GM18867 (cell line): ENCODE data around the gene PAQR8.
"Not testable (repeated sequence)": the region's sequence is repeated elsewhere in the genome, so short reads cannot be mapped to it uniquely, and the experiment has no call there.

ENCODE experiments used
- ATAC-seq: cut with Tn5 transposase; IDR thresholded peaks from one replicate; pipeline ENCODE4 v1.9.1; 2021; ENCODE audit warnings: mild to moderate bottlenecking, moderate library complexity; ENCODE audit not compliant: unreplicated experiment

PAQR8 gene

GRCh38 chr6:52375780-52376556, 14.0 kb downstream of the PAQR8 start:
- no peak for ATAC-seq

- no peak for ATAC-seq
Observed at GRCh38 chr6:52376763-52377162, 14.8 kb downstream of the PAQR8 start.

- ATAC-seq = no peak
Observed at GRCh38 chr6:52377538-52378221, 15.7 kb downstream of the PAQR8 start.

- no peak for ATAC-seq
Observed at GRCh38 chr6:52381249-52381648, 19.3 kb downstream of the PAQR8 start.

- ATAC-seq = no peak
Observed at GRCh38 chr6:52384145-52384766, 22.3 kb downstream of the PAQR8 start.

- ATAC-seq = no peak
Observed at GRCh38 chr6:52385074-52385473, 23.1 kb downstream of the PAQR8 start.

GRCh38 chr6:52388119-52388518, 26.2 kb downstream of the PAQR8 start:
- ATAC-seq = not testable (repeated sequence)

- ATAC-seq = no peak
Observed at GRCh38 chr6:52388790-52389189, 26.8 kb downstream of the PAQR8 start.

- no peak for ATAC-seq
Observed at GRCh38 chr6:52389264-52389625, 27.3 kb downstream of the PAQR8 start.

- peak; percentile 61 for ATAC-seq
Observed at GRCh38 chr6:52389626-52390360, 27.8 kb downstream of the PAQR8 start.

- ATAC-seq = peak; percentile 40
Observed at GRCh38 chr6:52390361-52390727, 28.4 kb downstream of the PAQR8 start.

GRCh38 chr6:52391599-52391998, 29.6 kb downstream of the PAQR8 start:
- ATAC-seq = no peak

GRCh38 chr6:52392944-52393343, 31.0 kb downstream of the PAQR8 start:
- no peak for ATAC-seq

GRCh38 chr6:52393780-52394179, 31.8 kb downstream of the PAQR8 start:
- ATAC-seq = no peak

- ATAC-seq = peak; percentile 60
Observed at GRCh38 chr6:52394251-52394666, 32.3 kb downstream of the PAQR8 start.

- no peak for ATAC-seq
Observed at GRCh38 chr6:52395969-52396368, 34.0 kb downstream of the PAQR8 start.

- peak; percentile 45 for ATAC-seq
Observed at GRCh38 chr6:52399511-52400312, 37.8 kb downstream of the PAQR8 start.

GRCh38 chr6:52400313-52401041, 38.5 kb downstream of the PAQR8 start:
- no peak for ATAC-seq

- ATAC-seq = no peak
Observed at GRCh38 chr6:52403086-52403485, 41.1 kb downstream of the PAQR8 start.

GRCh38 chr6:52403627-52404026, 41.7 kb downstream of the PAQR8 start:
- no peak for ATAC-seq
